HepG2 (cell line): ENCODE results near the gene PSMA7. TPM values are rescaled to one million over a fixed set of nuclear protein-coding genes. Genes with fewer than 3 reads are reported as not detected.

Source experiments
- ATAC-seq: fragments of 200-7000 bp; cut with Tn5 transposase; 3 replicates; pipeline ENCODE4 v1.9.1; 2020; ENCODE audit warnings: mild to moderate bottlenecking, moderate library complexity
- BruUV-seq: library from RNA; stranded (reverse); fragments of 400-500 nt; replicated peaks from 2 replicates; lab custom pipeline; 2021; lab: Mats Ljungman, UMichigan
- CTCF ChIA-PET: fragments of 300-600 bp; formaldehyde crosslinking; extraction: SDS; loops from one replicate; lab custom pipeline; 2021; ENCODE audit warnings: low total read pairs, inconsistent platforms, low intra/inter-chr PET ratio; lab: Yijun Ruan, JAX
- POLR2A ChIA-PET: fragments of 350-600 bp; sonication (Branson Sonifier 250); formaldehyde crosslinking; loops from one replicate; lab custom pipeline; 2020; ENCODE audit warnings: antibody characterized with exemption, inconsistent platforms; lab: Yijun Ruan, JAX
- DNase-seq: peaks from one replicate; pipeline ENCODE4 v3.0.0-alpha.2; 2015; ENCODE audit warnings: low spot score
- FAIRE-seq: peaks from 3 replicates; lab custom pipeline; 2011; peaks lifted over from hg19 to GRCh38; lab: Jason Lieb, UNC
- H2AFZ ChIP-seq: one replicate; pipeline ENCODE4 v1.6.1; 2011; ENCODE audit warnings: low read length, inconsistent platforms
- H3K27ac ChIP-seq: fragments of 300-600 bp; 3 replicates; pipeline ENCODE4 v1.8.0; 2011; ENCODE audit warnings: mixed run types, mild to moderate bottlenecking, mixed read lengths, low read length, inconsistent platforms; ENCODE audit not compliant: insufficient read depth; ENCODE audit errors: extremely low read length
- H3K27me3 ChIP-seq, 2 experiments: fragments of 200-600 bp in 1 of 2; 2 replicates in 1 of 2; 3 replicates in 1 of 2; pipeline versions ENCODE4 v1.6.0 to v1.8.0; 2011; ENCODE audit warnings: low read length in 2 of 2, mild to moderate bottlenecking in 2 of 2, moderate library complexity in 2 of 2, inconsistent platforms in 1 of 2; ENCODE audit not compliant: insufficient read depth in 2 of 2, control insufficient read depth in 1 of 2
- H3K36me3 ChIP-seq, 2 experiments: fragments of 200-600 bp in 1 of 2; replicated peaks in 1 of 2; 2 replicates in 1 of 2; 3 replicates in 1 of 2; pipeline versions ENCODE4 v1.5.1 to v1.8.0; 2011; ENCODE audit warnings: low read length in 2 of 2, inconsistent platforms in 1 of 2; ENCODE audit not compliant: insufficient read depth in 2 of 2, control insufficient read depth in 1 of 2
- H3K4me1 ChIP-seq: 2 replicates; pipeline ENCODE4 v1.5.1; 2012; ENCODE audit warnings: low read length, inconsistent platforms; ENCODE audit not compliant: insufficient read depth
- H3K4me2 ChIP-seq: 2 replicates; pipeline ENCODE4 v1.6.0; 2011; ENCODE audit warnings: low read depth, low read length, inconsistent platforms
- H3K4me3 ChIP-seq, 3 experiments: fragments of 200-600 bp in 1 of 3; sonication (generic), shearing (Covaris generic) in 1 of 3; replicated peaks in 1 of 3; 2 replicates each; pipeline ENCODE4 v1.5.1; 2011 to 2016; ENCODE audit warnings: low read length in 3 of 3, inconsistent platforms in 2 of 3, low read depth in 2 of 3, mild to moderate bottlenecking in 2 of 3, control low read depth in 1 of 3, mixed read lengths in 1 of 3; ENCODE audit not compliant: insufficient read depth in 1 of 3
- H3K79me2 ChIP-seq: one replicate; pipeline ENCODE4 v1.6.1; 2011; ENCODE audit warnings: low read length, inconsistent platforms; ENCODE audit not compliant: insufficient read depth
- H3K9ac ChIP-seq: 2 replicates; pipeline ENCODE4 v1.6.0; 2011; ENCODE audit warnings: mild to moderate bottlenecking, low read depth, low read length, inconsistent platforms; ENCODE audit not compliant: insufficient read depth
- H3K9me3 ChIP-seq: 2 replicates; pipeline ENCODE4 v1.5.1; 2012; ENCODE audit warnings: mild to moderate bottlenecking, low read length
- H4K20me1 ChIP-seq: 2 replicates; pipeline ENCODE4 v1.6.0; 2011; ENCODE audit warnings: inconsistent platforms, mild to moderate bottlenecking, low read length, moderate library complexity; ENCODE audit not compliant: insufficient read depth
- ARNT ChIP-seq: fragments of 450-650 bp; IDR thresholded peaks from 2 replicates; pipeline ENCODE4 v1.6.1; 2017
- CHD2 ChIP-seq: IDR thresholded peaks from 2 replicates; pipeline ENCODE4 v1.6.1; 2011; ENCODE audit warnings: low read depth, low read length, improper control_type of control experiment
- EP300 ChIP-seq, 3 experiments: sonication (generic) in 1 of 3; formaldehyde crosslinking in 1 of 3; IDR thresholded peaks; 2 replicates each; pipeline versions ENCODE4 v1.5.1 to v1.6.1; 2011 to 2020; ENCODE audit warnings: low read depth in 2 of 3, low read length in 2 of 3, borderline replicate concordance in 1 of 3, improper control_type of control experiment in 1 of 3, mild to moderate bottlenecking in 1 of 3, missing genetic modification reagents in 1 of 3, moderate library complexity in 1 of 3
- KDM3A ChIP-seq: IDR thresholded peaks from 2 replicates; pipeline ENCODE4 v1.6.1; 2018; ENCODE audit warnings: low read depth, missing compliant biosample characterization
- NONO ChIP-seq, 2 experiments: fragments of 450-650 bp in 1 of 2; sonication (generic) in 1 of 2; formaldehyde crosslinking in 1 of 2; IDR thresholded peaks in 1 of 2; conservative IDR thresholded peaks in 1 of 2; 2 replicates each; pipeline versions ENCODE4 v1.6.1 to v1.8.0; 2017 to 2022; ENCODE audit warnings: mild to moderate bottlenecking in 1 of 2, missing genetic modification reagents in 1 of 2, moderate library complexity in 1 of 2
- ONECUT2 ChIP-seq: sonication (generic); formaldehyde crosslinking; IDR thresholded peaks from 2 replicates; pipeline ENCODE4 v1.4.0; 2020; ENCODE audit warnings: missing genetic modification reagents
- PAX8 ChIP-seq: sonication (generic); formaldehyde crosslinking; IDR thresholded peaks from 2 replicates; pipeline ENCODE4 v1.8.0; 2022; ENCODE audit warnings: mild to moderate bottlenecking, missing genetic modification reagents, borderline replicate concordance
- SALL1 ChIP-seq: sonication (generic); formaldehyde crosslinking; IDR thresholded peaks from 2 replicates; pipeline ENCODE4 v1.8.0; 2022; ENCODE audit warnings: mild to moderate bottlenecking, missing genetic modification reagents
- SETDB1 ChIP-seq: sonication (generic); formaldehyde crosslinking; IDR thresholded peaks from 2 replicates; pipeline ENCODE4 v1.5.1; 2020; ENCODE audit warnings: missing genetic modification reagents, mild to moderate bottlenecking, borderline replicate concordance
- SSRP1 ChIP-seq: IDR thresholded peaks from 2 replicates; pipeline ENCODE4 v1.6.1; 2016; ENCODE audit warnings: control low read depth
- TAF1 ChIP-seq: sonication (generic); formaldehyde crosslinking; IDR thresholded peaks from 2 replicates; pipeline ENCODE4 v1.4.0; 2020; ENCODE audit warnings: missing genetic modification reagents
- ZBTB49 ChIP-seq: sonication (generic); formaldehyde crosslinking; IDR thresholded peaks from 2 replicates; pipeline ENCODE4 v1.4.0; 2020; ENCODE audit warnings: missing genetic modification reagents, borderline replicate concordance
- ZNF225 ChIP-seq: sonication (generic); formaldehyde crosslinking; IDR thresholded peaks from 2 replicates; pipeline ENCODE4 v1.4.0; 2020; ENCODE audit warnings: mild to moderate bottlenecking, missing genetic modification reagents
- ZNF275 ChIP-seq: sonication (generic); formaldehyde crosslinking; IDR thresholded peaks from 2 replicates; pipeline ENCODE4 v1.8.0; 2022; ENCODE audit warnings: missing genetic modification reagents, mild to moderate bottlenecking, inconsistent platforms, borderline replicate concordance
- ZNF367 ChIP-seq: sonication (generic); formaldehyde crosslinking; IDR thresholded peaks from 2 replicates; pipeline ENCODE4 v1.4.0; 2020; ENCODE audit warnings: missing genetic modification reagents, borderline replicate concordance
- ZSCAN21 ChIP-seq: sonication (generic); formaldehyde crosslinking; IDR thresholded peaks from 2 replicates; pipeline ENCODE4 v1.8.0; 2022; ENCODE audit warnings: mild to moderate bottlenecking, missing genetic modification reagents, moderate library complexity, borderline replicate concordance
- ZSCAN9 ChIP-seq: IDR thresholded peaks from 2 replicates; pipeline ENCODE4 v1.6.1; 2016; ENCODE audit warnings: borderline replicate concordance
- WGBS: methylation state at CpG from one replicate; pipeline ENCODE4 v1.1.6; 2017; ENCODE audit warnings: low lambda C conversion rate; 5-methylcytosine and 5-hydroxymethylcytosine counted together
- in situ Hi-C: cut with HindIII; loops from 2 replicates; pipeline ENCODE4 v1.10.0; 2017; ENCODE audit warnings: low pct_unique_long_range_greater_than_20kb; ENCODE audit not compliant: extremely low pct_ligation_motif_present
- intact Hi-C: fragments of 100-400 bp; cut with micrococcal nuclease; formaldehyde crosslinking; loops from one replicate; pipeline ENCODE4 v1.10.0; 2022; ENCODE audit not compliant: unreplicated experiment
- polyA plus RNA-seq, 8 experiments: library from polyadenylated mRNA; depleted of rRNA in 3 of 8; stranded (reverse) in 7 of 8; unstranded in 1 of 8; fragments of >200 nt; fragmentation: Illumina TruSeq in 4 of 8; extraction: Trizol in 4 of 8; gene quantifications; 2 replicates each; pipeline versions ENCODE4 v1.2.1 to v1.2.3, GENCODE V29; 2011 to 2016; ENCODE audit warnings: low read depth in 4 of 8, missing spikeins in 1 of 8, mixed read lengths in 1 of 8; ENCODE audit not compliant: insufficient read depth in 1 of 8
- total RNA-seq, 5 experiments: library from RNA; depleted of rRNA; stranded (reverse); fragments of >200 nt; fragmentation: Illumina TruSeq; extraction: Trizol; gene quantifications; 2 replicates each; pipeline ENCODE4 v1.2.3, GENCODE V29; 2016; ENCODE audit warnings: low read depth in 1 of 5

The PSMA7 gene
- total and polyA plus RNA-seq, 2 of the 13 experiments (the other 11 are each of a cell fraction or from before 2014, with no cell fraction given), result 531 to 631 TPM

DNA sequence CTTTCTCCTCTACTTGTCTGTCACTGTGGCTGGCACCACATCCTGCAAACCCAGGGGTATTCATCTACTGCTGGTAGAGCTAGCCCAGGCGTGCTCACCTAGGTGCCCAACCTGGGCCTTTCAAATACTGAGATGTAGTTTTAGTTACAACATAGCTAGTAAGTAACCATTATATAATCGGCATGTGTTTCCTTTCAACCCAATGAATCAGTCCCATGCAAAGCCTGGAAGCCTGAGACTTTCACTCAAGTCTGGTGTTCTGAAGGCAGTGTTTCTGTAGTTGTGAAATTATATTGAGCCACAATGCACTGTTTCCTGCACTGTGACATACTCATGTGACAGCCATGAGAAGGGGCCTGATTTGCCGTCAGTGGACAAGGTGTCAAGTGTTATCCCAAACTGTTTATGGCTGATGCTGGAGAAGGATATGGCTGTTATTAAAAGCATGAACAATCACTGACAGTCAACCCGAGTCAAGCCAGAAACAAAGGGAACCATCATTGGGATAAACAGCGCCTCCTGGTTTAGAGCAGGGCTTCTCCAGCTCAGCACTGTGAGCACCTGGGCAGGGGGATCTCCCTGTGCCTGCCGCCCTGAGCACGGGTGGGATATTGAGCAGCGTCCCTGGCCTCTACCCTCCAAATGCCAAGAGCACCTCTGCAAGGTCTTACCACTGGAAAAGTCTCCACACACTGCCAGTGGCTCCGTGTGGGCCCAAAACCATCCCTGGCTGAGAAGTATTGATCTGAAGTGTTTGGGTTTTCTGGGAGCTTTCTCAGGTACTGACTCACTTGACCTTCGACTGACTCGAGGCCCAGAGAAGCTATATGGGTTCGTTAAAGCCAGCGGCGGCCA is 1.6 kb downstream of the PSMA7 start (continued):
- TF ChIP-seq SETDB1 (CRISPR knock-in tag) (no peak), ZNF367 (no peak), ZSCAN9 (CRISPR knock-in tag) (no peak), ONECUT2 (CRISPR knock-in tag) (peak; percentile 75), ARNT (no peak), ZNF275 (CRISPR knock-in tag) (no peak)

- in situ Hi-C loops, result loop anchor here (5.0 kb wide), 1 partner anchor 129 kb away; no protein-coding TSS in a partner anchor
- CTCF ChIA-PET, result interaction anchor here (1.2 to 3.5 kb wide), 2 partner anchors 16 to 130 kb away, joined by 4 to 13 read pairs; no protein-coding TSS in a partner anchor
- no peak for DNase-seq
- BruUV-seq, result no TSS peak
- Histone ChIP-seq H3K4me1 (peaks cover 43% of the 10 kb centered on the region), H3K9ac (peak overlapping the region; percentile 90; the same call in 1 of the 2 replicates), H3K27ac (no peak overlapping the region), H3K9me3 (no peaks in the 10 kb centered on the region), H3K4me3 (peak overlapping the region in 1 of 3 experiments; percentile 87; a peak in 2 of 6 replicates), H3K4me2 (peak overlapping the region; percentile 90), H4K20me1 (peaks cover 58% of the 10 kb centered on the region), H3K79me2 (peaks cover 62% of the 10 kb centered on the region), H2AFZ (no peak overlapping the region), H3K36me3 (peaks cover 31 to 49% of the 10 kb centered on the region in 2 experiments), H3K27me3 (no peaks in the 10 kb centered on the region; a peak in 1 of 5 replicates)
- intact Hi-C loops, result no loop called here
- POLR2A ChIA-PET, result interaction anchor here (1.1 to 3.4 kb wide), 5 partner anchors 12 to 74 kb away, joined by 3 to 45 read pairs (median 6); partner anchors contain the start of genes LSM14B and TAF4
- no peak for FAIRE-seq
- 88% methylated on average over 7 of the region's 7 CpGs for WGBS
- ATAC-seq, result no peak
- 0 out of 2 replicates have a peak, but pooled peaks have one; percentile 11 for TF ChIP-seq ZSCAN21 (CRISPR knock-in tag)
- peak; percentile 77; the same call in 1 of the 2 replicates for TF ChIP-seq SSRP1 (CRISPR knock-in tag)
- no peak for TF ChIP-seq NONO (IDR thresholded peaks at IDR 0.05)
- TF ChIP-seq NONO (CRISPR knock-in tag; conservative IDR thresholded peaks at IDR 0.05), result peak; percentile 23; the same call in 1 of the 2 replicates
- TF ChIP-seq CHD2, result no peak
- no peak for TF ChIP-seq ZBTB49 (CRISPR knock-in tag)
- no peak for TF ChIP-seq EP300 (IDR thresholded peaks at IDR 0.05; ENCODE audit: low read depth in 2 of 2, low read length in 2 of 2)
- peak; percentile 26; the same call in 1 of the 2 replicates for TF ChIP-seq EP300 (CRISPR knock-in tag; IDR thresholded peaks at IDR 0.05; ENCODE audit: borderline replicate concordance)
- 0 out of 2 replicates have a peak, but pooled peaks have one; percentile 16 for TF ChIP-seq ZNF225 (CRISPR knock-in tag)
- TF ChIP-seq PAX8, result 0 out of 2 replicates have a peak, but pooled peaks have one; percentile 1
- TF ChIP-seq SALL1 (CRISPR knock-in tag), result 0 out of 2 replicates have a peak, but pooled peaks have one; percentile 9
- TF ChIP-seq TAF1 (CRISPR knock-in tag), result 0 out of 2 replicates have a peak, but pooled peaks have one; percentile 25
- TF ChIP-seq KDM3A (CRISPR knock-in tag), result 0 out of 2 replicates have a peak, but pooled peaks have one; percentile 11
Measured at GRCh38 chr20:62141043-62141396, 2.2 kb downstream of the PSMA7 start.
